ENCODE data around the gene NTF3.
"Not testable (repeated sequence)": the region's sequence is repeated elsewhere in the genome, so short reads cannot be mapped to it uniquely, and the experiment has no call there.

The NTF3 gene

DNA sequence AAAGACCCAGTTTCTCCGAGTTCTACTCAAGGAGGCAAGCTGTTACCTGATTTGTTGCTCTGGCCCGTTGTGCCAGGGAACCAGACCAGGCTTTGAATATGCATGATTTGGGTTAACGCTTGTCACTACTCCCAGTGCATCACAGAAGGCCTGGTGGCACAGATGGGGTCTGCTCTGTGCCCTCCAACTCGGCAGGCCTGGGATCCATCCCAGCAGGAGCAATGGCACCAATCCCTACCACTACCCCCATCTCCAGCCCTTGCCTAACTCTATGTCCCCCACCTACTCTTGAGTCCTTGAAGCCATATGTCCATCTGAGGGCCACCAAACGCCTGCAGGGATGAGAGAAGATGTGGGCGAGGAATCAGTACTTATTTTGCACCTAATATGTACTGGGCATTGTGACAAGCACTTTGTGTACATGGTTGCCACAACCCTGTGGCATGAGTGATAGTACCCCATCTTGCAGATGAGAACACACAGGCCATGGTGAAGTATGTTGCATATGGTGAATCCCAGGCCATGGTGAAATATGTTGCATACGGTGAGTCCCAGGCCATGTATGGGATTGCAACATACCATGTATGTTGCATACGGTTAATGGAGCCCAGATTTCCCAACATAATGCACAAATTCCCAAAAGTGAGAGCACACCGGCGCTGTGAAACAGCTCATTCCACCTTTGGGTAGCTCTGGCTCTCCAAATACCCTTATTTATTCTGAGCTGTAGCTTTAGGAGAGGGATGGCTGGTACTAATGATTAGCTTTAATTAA, 102.7 kb downstream of the NTF3 start:
- no peak for DNase-seq (ENCODE audit: low read depth in 2 of 2)

DNA sequence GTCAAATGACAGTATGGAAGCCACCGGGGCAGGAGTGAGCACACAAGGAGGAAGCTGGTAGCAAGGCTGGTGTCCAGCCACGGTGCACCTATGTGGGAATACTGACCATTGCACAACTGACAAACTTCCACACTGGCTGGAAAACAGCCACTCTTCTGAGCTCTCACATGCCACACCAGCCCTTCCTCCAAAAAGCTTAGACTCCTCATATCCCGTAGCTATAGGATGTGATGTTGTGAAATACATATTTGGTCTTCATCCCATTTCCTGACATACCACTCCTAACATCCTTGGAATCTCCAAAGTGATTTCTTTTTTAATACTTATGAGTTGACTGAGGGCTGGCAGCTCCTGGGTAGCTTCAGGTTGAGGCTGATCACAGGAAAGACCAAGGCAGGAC, 103.6 kb downstream of the NTF3 start:
- no peak for DNase-seq (ENCODE audit: low read depth in 2 of 2)

DNA sequence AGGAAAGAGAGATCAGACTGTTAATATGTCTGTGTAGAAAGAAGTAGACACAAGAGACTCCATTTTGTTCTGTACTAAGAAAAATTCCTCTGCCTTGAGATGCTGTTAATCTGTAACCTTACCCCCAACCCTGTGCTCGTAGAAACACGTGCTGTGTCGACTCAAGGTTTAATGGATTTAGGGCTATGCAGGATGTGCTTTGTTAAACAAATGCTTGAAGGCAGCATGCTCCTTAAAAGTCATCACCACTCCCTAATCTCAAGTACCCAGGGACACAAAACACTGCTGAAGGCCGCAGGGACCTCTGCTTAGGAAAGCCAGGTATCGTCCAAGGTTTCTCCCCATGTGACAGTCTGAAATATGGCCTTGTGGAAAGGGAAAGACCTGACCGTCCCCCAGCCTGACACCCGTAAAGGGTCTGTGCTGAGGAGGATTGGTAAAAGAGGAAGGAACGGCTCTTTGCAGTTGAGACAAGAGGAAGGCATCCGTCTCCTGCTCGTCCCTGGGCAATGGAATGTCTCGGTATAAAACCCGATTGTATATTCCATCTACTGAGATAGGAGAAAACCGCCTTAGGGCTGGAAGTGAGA, 105.2 kb downstream of the NTF3 start:
- not testable (repeated sequence) for DNase-seq (ENCODE audit: low read depth in 2 of 2)

DNA sequence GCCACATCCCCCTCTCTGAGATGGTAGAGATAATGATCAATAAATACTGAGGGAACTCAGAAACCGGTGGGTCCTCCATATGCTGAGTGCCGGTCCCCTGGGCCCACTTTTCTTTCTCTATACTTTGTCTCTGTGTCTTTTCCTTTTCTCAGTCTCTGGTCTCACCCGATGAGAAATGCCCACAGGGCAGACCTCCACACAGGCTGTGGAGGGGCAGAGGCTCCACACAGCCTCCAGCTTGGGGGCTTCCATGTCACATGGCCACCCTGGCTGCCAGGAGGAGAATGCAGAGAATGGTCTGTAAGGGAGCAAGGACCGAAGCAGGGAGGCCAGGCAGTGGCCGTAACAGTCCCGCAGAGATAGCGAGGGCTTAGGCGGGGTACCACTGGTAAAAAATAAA, 105.9 kb downstream of the NTF3 start:
- no peak for DNase-seq (ENCODE audit: low read depth in 2 of 2)
